ENCODE results near the gene CREBBP.

- TF ChIP-seq CTCF (IDR thresholded peaks at IDR 0.05), result no peak
- TF ChIP-seq POLR2AphosphoS5 (IDR thresholded peaks at IDR 0.05), result no peak
- TF ChIP-seq EP300 (IDR thresholded peaks at IDR 0.05), result no peak
- TF ChIP-seq POLR2A (IDR thresholded peaks at IDR 0.05), result no peak
Measured at GRCh38 chr16:3839402-3840184, 40.9 kb downstream of the CREBBP start.

Measured in upper lobe of left lung (tissue), 4 donors.